HepG2 (cell line): ENCODE data around the gene MEI1. TPM values are rescaled to one million over a fixed set of nuclear protein-coding genes. Genes with fewer than 3 reads are reported as not detected.
A peak's percentile ranks its signal among the peaks of the same experiment; 100 is the strongest.

Experiments used
- AHR ChIP-seq: IDR thresholded peaks from 2 replicates; pipeline ENCODE4 v1.6.1; 2018; ENCODE audit warnings: missing genetic modification reagents, missing compliant biosample characterization
- KDM2A ChIP-seq: sonication (generic); formaldehyde crosslinking; IDR thresholded peaks from 2 replicates; pipeline ENCODE4 v1.4.0; 2020; ENCODE audit warnings: low read depth, missing genetic modification reagents, borderline replicate concordance
- NBN ChIP-seq: fragments of 450-650 bp; conservative IDR thresholded peaks from 2 replicates; pipeline ENCODE4 v1.6.1; 2017
- ZBTB1 ChIP-seq: sonication (generic); formaldehyde crosslinking; IDR thresholded peaks from 2 replicates; pipeline ENCODE4 v1.4.0; 2020; ENCODE audit warnings: missing genetic modification reagents, borderline replicate concordance
- ZFAT ChIP-seq: sonication (generic); formaldehyde crosslinking; conservative IDR thresholded peaks from 2 replicates; pipeline ENCODE4 v1.8.1; 2023; ENCODE audit warnings: missing genetic modification reagents, inconsistent platforms
- ZMAT3 ChIP-seq: sonication (generic); formaldehyde crosslinking; conservative IDR thresholded peaks from 2 replicates; pipeline ENCODE4 v1.7.0; 2021; ENCODE audit warnings: missing genetic modification reagents
- ZMYM4 ChIP-seq: sonication (generic); formaldehyde crosslinking; IDR thresholded peaks from 2 replicates; pipeline ENCODE4 v1.8.1; 2023; ENCODE audit warnings: mild to moderate bottlenecking, missing genetic modification reagents
- ZNF232 ChIP-seq: sonication (generic); formaldehyde crosslinking; IDR thresholded peaks from 2 replicates; pipeline ENCODE4 v1.4.0; 2020; ENCODE audit warnings: missing genetic modification reagents, borderline replicate concordance
- ZNF264 ChIP-seq: sonication (generic); formaldehyde crosslinking; IDR thresholded peaks from 2 replicates; pipeline ENCODE4 v1.4.0; 2020; ENCODE audit warnings: missing genetic modification reagents
- ZNF281 ChIP-seq: sonication (generic); formaldehyde crosslinking; IDR thresholded peaks from 2 replicates; pipeline ENCODE4 v1.4.0; 2020; ENCODE audit warnings: missing genetic modification reagents, borderline replicate concordance
- ZNF329 ChIP-seq: sonication (generic); formaldehyde crosslinking; IDR thresholded peaks from 2 replicates; pipeline ENCODE4 v1.9.0; 2021; ENCODE audit warnings: low read depth, mild to moderate bottlenecking, missing genetic modification reagents
- ZNF780A ChIP-seq: sonication (generic); formaldehyde crosslinking; IDR thresholded peaks from 2 replicates; pipeline ENCODE4 v1.8.0; 2022; ENCODE audit warnings: mild to moderate bottlenecking, missing genetic modification reagents, moderate library complexity
- polyA plus RNA-seq, 8 experiments: library from polyadenylated mRNA; depleted of rRNA in 3 of 8; stranded (reverse) in 7 of 8; unstranded in 1 of 8; fragments of >200 nt; fragmentation: Illumina TruSeq in 4 of 8; extraction: Trizol in 4 of 8; gene quantifications; 2 replicates each; pipeline versions ENCODE4 v1.2.1 to v1.2.3, GENCODE V29; 2011 to 2016; ENCODE audit warnings: low read depth in 4 of 8, missing spikeins in 1 of 8, mixed read lengths in 1 of 8; ENCODE audit not compliant: insufficient read depth in 1 of 8
- total RNA-seq, 5 experiments: library from RNA; depleted of rRNA; stranded (reverse); fragments of >200 nt; fragmentation: Illumina TruSeq; extraction: Trizol; gene quantifications; 2 replicates each; pipeline ENCODE4 v1.2.3, GENCODE V29; 2016; ENCODE audit warnings: low read depth in 1 of 5
- TF ChIP-seq, protein P1 (sequence below): sonication (generic); formaldehyde crosslinking; IDR thresholded peaks from 2 replicates; pipeline ENCODE4 v1.5.0; 2020; ENCODE audit warnings: missing genetic modification reagents
- TF ChIP-seq, protein P2 (sequence below): sonication (generic); formaldehyde crosslinking; IDR thresholded peaks from 2 replicates; pipeline ENCODE4 v1.4.0; 2020; ENCODE audit warnings: missing genetic modification reagents
- TF ChIP-seq, protein P3 (sequence below): IDR thresholded peaks from 2 replicates; pipeline ENCODE4 v1.6.1; 2012; ENCODE audit warnings: low read length, improper control_type of control experiment
- TF ChIP-seq, protein P4 (sequence below): sonication (generic); formaldehyde crosslinking; IDR thresholded peaks from 2 replicates; pipeline ENCODE4 v1.9.0; 2022; ENCODE audit warnings: missing genetic modification reagents, mild to moderate bottlenecking, borderline replicate concordance

The MEI1 gene
- total and polyA plus RNA-seq, 2 of the 13 experiments (the other 11 are each of a cell fraction or from before 2014, with no cell fraction given) = 0.75 to 1.9 TPM

- no peak for TF ChIP-seq ZNF281 (CRISPR knock-in tag)
- no peak for TF ChIP-seq ZBTB1 (CRISPR knock-in tag)
- no peak for TF ChIP-seq ZFAT (CRISPR knock-in tag)
- TF ChIP-seq KDM2A (CRISPR knock-in tag) = peak; percentile 81
- peak; percentile 91; the same call in 1 of the 2 replicates for TF ChIP-seq ZNF329 (CRISPR knock-in tag)
- TF ChIP-seq AHR (CRISPR knock-in tag) = peak; percentile 61; the same call in 1 of the 2 replicates
- TF ChIP-seq, protein P1, sequence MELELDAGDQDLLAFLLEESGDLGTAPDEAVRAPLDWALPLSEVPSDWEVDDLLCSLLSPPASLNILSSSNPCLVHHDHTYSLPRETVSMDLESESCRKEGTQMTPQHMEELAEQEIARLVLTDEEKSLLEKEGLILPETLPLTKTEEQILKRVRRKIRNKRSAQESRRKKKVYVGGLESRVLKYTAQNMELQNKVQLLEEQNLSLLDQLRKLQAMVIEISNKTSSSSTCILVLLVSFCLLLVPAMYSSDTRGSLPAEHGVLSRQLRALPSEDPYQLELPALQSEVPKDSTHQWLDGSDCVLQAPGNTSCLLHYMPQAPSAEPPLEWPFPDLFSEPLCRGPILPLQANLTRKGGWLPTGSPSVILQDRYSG (CRISPR knock-in tag) = peak; percentile 54; the same call in 1 of the 2 replicates
- no peak for TF ChIP-seq NBN
- TF ChIP-seq, protein P2, sequence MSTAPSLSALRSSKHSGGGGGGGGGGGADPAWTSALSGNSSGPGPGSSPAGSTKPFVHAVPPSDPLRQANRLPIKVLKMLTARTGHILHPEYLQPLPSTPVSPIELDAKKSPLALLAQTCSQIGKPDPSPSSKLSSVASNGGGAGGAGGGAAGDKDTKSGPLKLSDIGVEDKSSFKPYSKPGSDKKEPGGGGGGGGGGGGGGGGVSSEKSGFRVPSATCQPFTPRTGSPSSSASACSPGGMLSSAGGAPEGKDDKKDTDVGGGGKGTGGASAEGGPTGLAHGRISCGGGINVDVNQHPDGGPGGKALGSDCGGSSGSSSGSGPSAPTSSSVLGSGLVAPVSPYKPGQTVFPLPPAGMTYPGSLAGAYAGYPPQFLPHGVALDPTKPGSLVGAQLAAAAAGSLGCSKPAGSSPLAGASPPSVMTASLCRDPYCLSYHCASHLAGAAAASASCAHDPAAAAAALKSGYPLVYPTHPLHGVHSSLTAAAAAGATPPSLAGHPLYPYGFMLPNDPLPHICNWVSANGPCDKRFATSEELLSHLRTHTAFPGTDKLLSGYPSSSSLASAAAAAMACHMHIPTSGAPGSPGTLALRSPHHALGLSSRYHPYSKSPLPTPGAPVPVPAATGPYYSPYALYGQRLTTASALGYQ = 0 out of 2 replicates have a peak, but pooled peaks have one; percentile 52
- 0 out of 2 replicates have a peak, but pooled peaks have one; percentile 42 for TF ChIP-seq ZNF780A (CRISPR knock-in tag)
- TF ChIP-seq ZMYM4 (CRISPR knock-in tag) = no peak; the same call in 1 of the 2 replicates
- 0 out of 2 replicates have a peak, but pooled peaks have one; percentile 54 for TF ChIP-seq ZNF264 (CRISPR knock-in tag)
- TF ChIP-seq, protein P3, sequence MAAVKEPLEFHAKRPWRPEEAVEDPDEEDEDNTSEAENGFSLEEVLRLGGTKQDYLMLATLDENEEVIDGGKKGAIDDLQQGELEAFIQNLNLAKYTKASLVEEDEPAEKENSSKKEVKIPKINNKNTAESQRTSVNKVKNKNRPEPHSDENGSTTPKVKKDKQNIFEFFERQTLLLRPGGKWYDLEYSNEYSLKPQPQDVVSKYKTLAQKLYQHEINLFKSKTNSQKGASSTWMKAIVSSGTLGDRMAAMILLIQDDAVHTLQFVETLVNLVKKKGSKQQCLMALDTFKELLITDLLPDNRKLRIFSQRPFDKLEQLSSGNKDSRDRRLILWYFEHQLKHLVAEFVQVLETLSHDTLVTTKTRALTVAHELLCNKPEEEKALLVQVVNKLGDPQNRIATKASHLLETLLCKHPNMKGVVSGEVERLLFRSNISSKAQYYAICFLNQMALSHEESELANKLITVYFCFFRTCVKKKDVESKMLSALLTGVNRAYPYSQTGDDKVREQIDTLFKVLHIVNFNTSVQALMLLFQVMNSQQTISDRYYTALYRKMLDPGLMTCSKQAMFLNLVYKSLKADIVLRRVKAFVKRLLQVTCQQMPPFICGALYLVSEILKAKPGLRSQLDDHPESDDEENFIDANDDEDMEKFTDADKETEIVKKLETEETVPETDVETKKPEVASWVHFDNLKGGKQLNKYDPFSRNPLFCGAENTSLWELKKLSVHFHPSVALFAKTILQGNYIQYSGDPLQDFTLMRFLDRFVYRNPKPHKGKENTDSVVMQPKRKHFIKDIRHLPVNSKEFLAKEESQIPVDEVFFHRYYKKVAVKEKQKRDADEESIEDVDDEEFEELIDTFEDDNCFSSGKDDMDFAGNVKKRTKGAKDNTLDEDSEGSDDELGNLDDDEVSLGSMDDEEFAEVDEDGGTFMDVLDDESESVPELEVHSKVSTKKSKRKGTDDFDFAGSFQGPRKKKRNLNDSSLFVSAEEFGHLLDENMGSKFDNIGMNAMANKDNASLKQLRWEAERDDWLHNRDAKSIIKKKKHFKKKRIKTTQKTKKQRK = no peak
- peak; percentile 72; the same call in 1 of the 2 replicates for TF ChIP-seq ZNF232
- TF ChIP-seq, protein P4, sequence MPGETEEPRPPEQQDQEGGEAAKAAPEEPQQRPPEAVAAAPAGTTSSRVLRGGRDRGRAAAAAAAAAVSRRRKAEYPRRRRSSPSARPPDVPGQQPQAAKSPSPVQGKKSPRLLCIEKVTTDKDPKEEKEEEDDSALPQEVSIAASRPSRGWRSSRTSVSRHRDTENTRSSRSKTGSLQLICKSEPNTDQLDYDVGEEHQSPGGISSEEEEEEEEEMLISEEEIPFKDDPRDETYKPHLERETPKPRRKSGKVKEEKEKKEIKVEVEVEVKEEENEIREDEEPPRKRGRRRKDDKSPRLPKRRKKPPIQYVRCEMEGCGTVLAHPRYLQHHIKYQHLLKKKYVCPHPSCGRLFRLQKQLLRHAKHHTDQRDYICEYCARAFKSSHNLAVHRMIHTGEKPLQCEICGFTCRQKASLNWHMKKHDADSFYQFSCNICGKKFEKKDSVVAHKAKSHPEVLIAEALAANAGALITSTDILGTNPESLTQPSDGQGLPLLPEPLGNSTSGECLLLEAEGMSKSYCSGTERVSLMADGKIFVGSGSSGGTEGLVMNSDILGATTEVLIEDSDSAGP = peak; percentile 84
- TF ChIP-seq ZMAT3 = peak; percentile 25; the same call in 1 of the 2 replicates
These were observed 101.2 kb downstream of the MEI1 start, which contains the start of gene CCDC134 (continued) for GRCh38 chr22:41800348-41801146.
